Natural killer cell (primary cell): Measurements from ENCODE around the gene TNFSF15. TPM values are rescaled to one million over a fixed set of nuclear protein-coding genes. Genes with fewer than 3 reads are reported as not detected.

Experiments used
- ATAC-seq, 3 donors: fragments of 150-1000 bp in 2 of 3; fragments of 200-7000 bp in 1 of 3; cut with Tn5 transposase; 1 replicate in 1 of 3; 2 replicates in 2 of 3; pipeline ENCODE4 v1.10.0; 2021; ENCODE audit warnings: mild to moderate bottlenecking in 2 of 3, moderate library complexity in 2 of 3
- DNase-seq, 2 donors: peaks; one replicate each; pipeline versions ENCODE4 v3.0.0 to v3.0.0-alpha.2; 2013 to 2021; ENCODE audit warnings: mixed read lengths in 1 of 2
- H3K27ac ChIP-seq: one replicate; pipeline ENCODE4 v1.5.1; 2013; ENCODE audit warnings: mild to moderate bottlenecking, low read length
- H3K27me3 ChIP-seq: one replicate; pipeline ENCODE4 v1.6.1; 2013; ENCODE audit warnings: low read length; ENCODE audit not compliant: control insufficient read depth, insufficient read depth
- H3K36me3 ChIP-seq: one replicate; pipeline ENCODE4 v1.6.1; 2013; ENCODE audit warnings: low read length; ENCODE audit not compliant: control insufficient read depth, insufficient read depth
- H3K4me1 ChIP-seq: one replicate; pipeline ENCODE4 v1.6.1; 2013; ENCODE audit warnings: low read length; ENCODE audit not compliant: control insufficient read depth, insufficient read depth
- H3K4me3 ChIP-seq: one replicate; pipeline ENCODE4 v1.5.1; 2013; ENCODE audit warnings: low read length
- H3K9me3 ChIP-seq: one replicate; pipeline ENCODE4 v1.6.1; 2013; ENCODE audit warnings: low read length; ENCODE audit not compliant: control insufficient read depth, insufficient read depth
- H3K27ac Mint-ChIP-seq, 2 donors: one replicate each; pipeline ENCODE4 v1.8.0; 2022; ENCODE audit warnings: mild to moderate bottlenecking in 2 of 2, mixed read lengths in 2 of 2, moderate library complexity in 1 of 2
- H3K27me3 Mint-ChIP-seq, 2 donors: one replicate each; pipeline ENCODE4 v1.8.0; 2022; ENCODE audit warnings: low read depth in 2 of 2, mixed read lengths in 2 of 2
- H3K36me3 Mint-ChIP-seq: one replicate; pipeline ENCODE4 v1.8.0; 2022; ENCODE audit warnings: mixed read lengths
- H3K4me1 Mint-ChIP-seq, 2 donors: one replicate each; pipeline ENCODE4 v1.8.0; 2022; ENCODE audit warnings: mixed read lengths in 2 of 2
- H3K4me3 Mint-ChIP-seq: one replicate; pipeline ENCODE4 v1.8.0; 2022; ENCODE audit warnings: mild to moderate bottlenecking, moderate library complexity, mixed read lengths
- H3K9me3 Mint-ChIP-seq, 2 donors: one replicate each; pipeline ENCODE4 v1.8.0; 2022; ENCODE audit warnings: mixed read lengths in 2 of 2
- CTCF ChIP-seq: fragments of 200-600 bp; IDR thresholded peaks from one replicate; pipeline ENCODE4 v1.8.0; 2022; ENCODE audit warnings: antibody characterized with exemption
- WGBS: methylation state at CpG from one replicate; pipeline ENCODE4 v1.1.7; 2013; ENCODE audit warnings: missing lambda C conversion rate; ENCODE audit not compliant: insufficient coverage; 5-methylcytosine and 5-hydroxymethylcytosine counted together
- intact Hi-C: fragments of 100-400 bp; cut with micrococcal nuclease; formaldehyde crosslinking; loops from one replicate; pipeline ENCODE4 v1.14.2; 2022
- total RNA-seq, 4 donors: library from RNA; stranded (reverse); fragments of 120-200 nt in 1 of 4; gene quantifications; one replicate each; pipeline versions ENCODE4 v1.2.3 to v1.2.4, GENCODE V29; 2013 to 2022

The TNFSF15 gene
- total RNA-seq, 3 donors from 2014 or later (not counting 1 experiment from before 2014, with no cell fraction given): not detected

- no peaks in the 10 kb centered on the region for H3K27me3 ChIP-seq
- no peak for TF ChIP-seq CTCF
- intact Hi-C loops: no loop called here
- DNase-seq (no peak), ATAC-seq (no peak)
- Mint-ChIP-seq H3K4me3 (no peak overlapping the region), H3K9me3 (no peaks in the 10 kb centered on the region), H3K4me1 (no peaks in the 10 kb centered on the region), H3K27me3 (no peaks in the 10 kb centered on the region), H3K36me3 (no peaks in the 10 kb centered on the region), H3K27ac (no peak overlapping the region)
- no peak overlapping the region for H3K27ac ChIP-seq
- no peaks in the 10 kb centered on the region for H3K4me1 ChIP-seq
- no peaks in the 10 kb centered on the region for H3K9me3 ChIP-seq
- no peak overlapping the region for H3K4me3 ChIP-seq
- no peaks in the 10 kb centered on the region for H3K36me3 ChIP-seq
These were observed 14.5 kb downstream of the TNFSF15 start for GRCh38 chr9:114791312-114791711.

- Mint-ChIP-seq H3K9me3 (no peaks in the 10 kb centered on the region), H3K4me1 (no peaks in the 10 kb centered on the region), H3K4me3 (no peak overlapping the region), H3K27me3 (no peaks in the 10 kb centered on the region), H3K27ac (no peak overlapping the region), H3K36me3 (no peaks in the 10 kb centered on the region)
- intact Hi-C loops: no loop called here
- no peak for ATAC-seq
- no peak overlapping the region for H3K4me3 ChIP-seq
- H3K36me3 ChIP-seq: no peaks in the 10 kb centered on the region
- no peak overlapping the region for H3K27ac ChIP-seq
- no peaks in the 10 kb centered on the region for H3K27me3 ChIP-seq
- no peaks in the 10 kb centered on the region for H3K4me1 ChIP-seq
- no peaks in the 10 kb centered on the region for H3K9me3 ChIP-seq
- no peak for DNase-seq
- WGBS: 89% methylated on average over 6 of the region's 6 CpGs
- TF ChIP-seq CTCF: no peak
These were observed 15.3 kb downstream of the TNFSF15 start for GRCh38 chr9:114790521-114790920.

GRCh38 chr9:114789006-114789405 lies 16.8 kb downstream of the TNFSF15 start:
- Mint-ChIP-seq H3K36me3 (no peaks in the 10 kb centered on the region), H3K4me3 (no peak overlapping the region), H3K27me3 (no peaks in the 10 kb centered on the region), H3K4me1 (no peaks in the 10 kb centered on the region), H3K27ac (no peak overlapping the region), H3K9me3 (no peaks in the 10 kb centered on the region)
- Histone ChIP-seq H3K9me3 (no peaks in the 10 kb centered on the region), H3K27me3 (no peaks in the 10 kb centered on the region), H3K36me3 (no peaks in the 10 kb centered on the region), H3K4me1 (peaks cover 3% of the 10 kb centered on the region), H3K4me3 (no peak overlapping the region), H3K27ac (no peak overlapping the region)
- ATAC-seq: no peak
- intact Hi-C loops: no loop called here
- TF ChIP-seq CTCF: no peak
- DNase-seq: no peak
- WGBS: 100% methylated on average over 3 of the region's 3 CpGs

GRCh38 chr9:114787781-114788498 lies 17.9 kb downstream of the TNFSF15 start:
- no peak overlapping the region for H3K27ac Mint-ChIP-seq
- H3K9me3 ChIP-seq: no peaks in the 10 kb centered on the region

More at GRCh38 chr9:114787781-114788498, 17.9 kb downstream of the TNFSF15 start:
- Mint-ChIP-seq H3K4me1 (no peaks in the 10 kb centered on the region), H3K4me3 (no peak overlapping the region), H3K27me3 (no peaks in the 10 kb centered on the region), H3K36me3 (no peaks in the 10 kb centered on the region), H3K9me3 (no peaks in the 10 kb centered on the region)
- H3K27ac ChIP-seq: no peak overlapping the region
- intact Hi-C loops: no loop called here
- ATAC-seq: no peak
- H3K4me3 ChIP-seq: no peak overlapping the region
- H3K27me3 ChIP-seq: no peaks in the 10 kb centered on the region
- no peak for TF ChIP-seq CTCF
- WGBS: 72% methylated on average over 2 of the region's 4 CpGs
- no peaks in the 10 kb centered on the region for H3K36me3 ChIP-seq
- DNase-seq: no peak
- peaks cover 3% of the 10 kb centered on the region for H3K4me1 ChIP-seq
